GM10847 (cell line): ENCODE measurements around the gene SH3RF3.

ENCODE experiments used
- POLR2A ChIP-seq: IDR thresholded peaks from 2 replicates; pipeline ENCODE4 v1.6.1; 2011; ENCODE audit not compliant: insufficient read length; ENCODE audit errors: extremely low read depth

SH3RF3 gene

GRCh38 chr2:109218792-109219126, 89.8 kb downstream of the SH3RF3 start:
- TF ChIP-seq POLR2A, result no peak

- no peak for TF ChIP-seq POLR2A
Measured at GRCh38 chr2:109220860-109221259, 91.9 kb downstream of the SH3RF3 start.

- no peak for TF ChIP-seq POLR2A
Measured at GRCh38 chr2:109222422-109222821, 93.4 kb downstream of the SH3RF3 start.

GRCh38 chr2:109222825-109223471, 93.9 kb downstream of the SH3RF3 start:
- no peak for TF ChIP-seq POLR2A

- TF ChIP-seq POLR2A, result no peak
Measured at GRCh38 chr2:109223490-109223889, 94.5 kb downstream of the SH3RF3 start.

- TF ChIP-seq POLR2A, result no peak
Measured at GRCh38 chr2:109225170-109225782, 96.3 kb downstream of the SH3RF3 start.

GRCh38 chr2:109226128-109226527, 97.1 kb downstream of the SH3RF3 start:
- TF ChIP-seq POLR2A, result no peak

GRCh38 chr2:109226622-109227021, 97.6 kb downstream of the SH3RF3 start:
- TF ChIP-seq POLR2A, result no peak

GRCh38 chr2:109229094-109229675, 100.2 kb downstream of the SH3RF3 start:
- TF ChIP-seq POLR2A, result no peak

GRCh38 chr2:109230941-109231420, 102.0 kb downstream of the SH3RF3 start:
- TF ChIP-seq POLR2A, result no peak

GRCh38 chr2:109231428-109231827, 102.4 kb downstream of the SH3RF3 start:
- TF ChIP-seq POLR2A, result no peak

GRCh38 chr2:109231996-109232705, 103.1 kb downstream of the SH3RF3 start:
- no peak for TF ChIP-seq POLR2A

- no peak for TF ChIP-seq POLR2A
Measured at GRCh38 chr2:109232909-109233308, 103.9 kb downstream of the SH3RF3 start.

- TF ChIP-seq POLR2A, result no peak
Measured at GRCh38 chr2:109233643-109234042, 104.6 kb downstream of the SH3RF3 start.

GRCh38 chr2:109234355-109234754, 105.3 kb downstream of the SH3RF3 start:
- TF ChIP-seq POLR2A, result no peak

- TF ChIP-seq POLR2A, result no peak
Measured at GRCh38 chr2:109236147-109236546, 107.1 kb downstream of the SH3RF3 start.
